ENCODE data around the gene ATXN1.

DNA sequence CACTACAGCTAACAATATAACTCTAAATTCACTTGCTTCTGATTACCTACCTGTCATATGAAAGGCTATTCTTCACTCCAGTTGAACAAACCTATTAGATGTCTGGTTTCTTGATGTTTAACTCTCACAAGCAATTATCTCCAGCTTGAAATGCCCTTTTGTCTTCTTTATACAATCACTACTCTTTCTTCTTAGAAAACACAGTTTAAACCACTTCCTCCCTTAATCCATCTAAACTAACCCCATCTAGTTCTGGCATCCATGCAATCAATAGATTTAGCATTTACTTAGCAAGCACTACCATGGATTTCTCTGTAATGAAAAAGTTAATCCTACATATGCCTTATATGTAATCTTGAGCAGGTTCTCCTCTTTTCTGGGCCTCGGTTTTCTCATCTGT is 127.3 kb downstream of the ATXN1 start:
- TF ChIP-seq, protein P1, sequence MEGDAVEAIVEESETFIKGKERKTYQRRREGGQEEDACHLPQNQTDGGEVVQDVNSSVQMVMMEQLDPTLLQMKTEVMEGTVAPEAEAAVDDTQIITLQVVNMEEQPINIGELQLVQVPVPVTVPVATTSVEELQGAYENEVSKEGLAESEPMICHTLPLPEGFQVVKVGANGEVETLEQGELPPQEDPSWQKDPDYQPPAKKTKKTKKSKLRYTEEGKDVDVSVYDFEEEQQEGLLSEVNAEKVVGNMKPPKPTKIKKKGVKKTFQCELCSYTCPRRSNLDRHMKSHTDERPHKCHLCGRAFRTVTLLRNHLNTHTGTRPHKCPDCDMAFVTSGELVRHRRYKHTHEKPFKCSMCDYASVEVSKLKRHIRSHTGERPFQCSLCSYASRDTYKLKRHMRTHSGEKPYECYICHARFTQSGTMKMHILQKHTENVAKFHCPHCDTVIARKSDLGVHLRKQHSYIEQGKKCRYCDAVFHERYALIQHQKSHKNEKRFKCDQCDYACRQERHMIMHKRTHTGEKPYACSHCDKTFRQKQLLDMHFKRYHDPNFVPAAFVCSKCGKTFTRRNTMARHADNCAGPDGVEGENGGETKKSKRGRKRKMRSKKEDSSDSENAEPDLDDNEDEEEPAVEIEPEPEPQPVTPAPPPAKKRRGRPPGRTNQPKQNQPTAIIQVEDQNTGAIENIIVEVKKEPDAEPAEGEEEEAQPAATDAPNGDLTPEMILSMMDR (IDR thresholded peaks at IDR 0.05), result no peak
- no peak for TF ChIP-seq POLR2A (IDR thresholded peaks at IDR 0.05)
